HepG2 (cell line): ENCODE results near the gene BDKRB1.

Source experiments
- AGO2 ChIP-seq: fragments of 200-400 bp; formaldehyde crosslinking; optimal IDR thresholded peaks from 2 replicates; pipeline ENCODE3; 2017; ENCODE audit warnings: mild to moderate bottlenecking, low read depth, low read length, moderate library complexity
- ATF7-NPFF ChIP-seq: sonication (generic); formaldehyde crosslinking; IDR thresholded peaks from 2 replicates; pipeline ENCODE4 v1.8.1; 2023; ENCODE audit warnings: mild to moderate bottlenecking, low read depth, missing genetic modification reagents, moderate library complexity
- HMG20B ChIP-seq: conservative IDR thresholded peaks from 2 replicates; pipeline ENCODE4 v1.6.1; 2016; ENCODE audit warnings: missing genetic modification reagents, missing compliant biosample characterization
- KDM5A ChIP-seq: fragments of 200-600 bp; sonication (generic); IDR thresholded peaks from 2 replicates; pipeline ENCODE4 v1.7.0; 2018; ENCODE audit warnings: antibody characterized with exemption, mild to moderate bottlenecking, low read length, borderline replicate concordance
- KLF6 ChIP-seq: IDR thresholded peaks from 2 replicates; pipeline ENCODE4 v1.8.0; 2016; ENCODE audit warnings: missing biosample characterization, missing genetic modification reagents
- PHF20 ChIP-seq: sonication (generic); formaldehyde crosslinking; IDR thresholded peaks from 2 replicates; pipeline ENCODE4 v1.5.0; 2020; ENCODE audit warnings: mild to moderate bottlenecking, missing genetic modification reagents
- POLR2A ChIP-seq, 2 experiments: IDR thresholded peaks; 2 replicates each; pipeline ENCODE4 v1.6.1; 2011; ENCODE audit warnings: low read depth in 2 of 2, low read length in 2 of 2, mild to moderate bottlenecking in 1 of 2, moderate library complexity in 1 of 2; ENCODE audit not compliant: insufficient read depth in 1 of 2
- SIN3A ChIP-seq: IDR thresholded peaks from 2 replicates; pipeline ENCODE4 v1.6.1; 2011; ENCODE audit warnings: low read depth, mild to moderate bottlenecking, control low read depth, low read length, borderline replicate concordance
- ZNF124 ChIP-seq: sonication (generic); formaldehyde crosslinking; IDR thresholded peaks from 2 replicates; pipeline ENCODE4 v1.4.0; 2020; ENCODE audit warnings: missing genetic modification reagents
- ZNF678 ChIP-seq: sonication (generic); formaldehyde crosslinking; IDR thresholded peaks from 2 replicates; pipeline ENCODE4 v1.4.0; 2020; ENCODE audit warnings: mild to moderate bottlenecking, missing genetic modification reagents
- TF ChIP-seq, protein P1 (sequence below): sonication (generic); formaldehyde crosslinking; IDR thresholded peaks from 2 replicates; pipeline ENCODE4 v1.4.0; 2020; ENCODE audit warnings: low read depth, mild to moderate bottlenecking, missing genetic modification reagents
- TF ChIP-seq, protein P2 (sequence below): sonication (generic); formaldehyde crosslinking; IDR thresholded peaks from 2 replicates; pipeline ENCODE4 v1.5.0; 2020; ENCODE audit warnings: mild to moderate bottlenecking, missing genetic modification reagents, moderate library complexity
- TF ChIP-seq, protein P3 (sequence below): sonication (generic); formaldehyde crosslinking; IDR thresholded peaks from 2 replicates; pipeline ENCODE4 v1.4.0; 2020; ENCODE audit warnings: missing genetic modification reagents

DNA sequence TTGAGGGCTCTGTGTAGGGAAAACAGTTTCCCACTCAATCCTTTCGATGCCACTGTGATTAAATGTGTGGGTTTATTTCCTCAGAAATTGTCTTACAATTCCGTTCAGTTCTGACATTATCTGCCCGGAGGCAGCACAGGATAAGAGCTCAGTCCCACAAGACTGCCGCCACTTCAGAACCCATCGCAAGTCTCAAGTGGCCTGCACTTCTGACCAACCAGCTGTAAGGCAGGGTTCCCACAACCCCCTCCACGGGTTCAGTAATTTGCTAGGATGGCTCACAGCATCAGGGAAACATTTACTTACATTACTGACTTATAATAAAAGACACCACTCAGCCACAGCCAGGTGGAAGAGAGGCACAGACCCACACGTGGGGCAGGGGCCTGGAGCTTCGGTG, 34.2 kb upstream of the BDKRB1 start:
- TF ChIP-seq ZNF124 (no peak), ATF7-NPFF (CRISPR knock-in tag) (no peak), HMG20B (no peak), KLF6 (CRISPR knock-in tag) (no peak), KDM5A (no peak), ZNF678 (CRISPR knock-in tag) (no peak), POLR2A (IDR thresholded peaks at IDR 0.05; ENCODE audit: insufficient read depth in 1 of 2, low read depth in 2 of 2, low read length in 2 of 2) (no peak), SIN3A (no peak), PHF20 (CRISPR knock-in tag) (no peak), AGO2 (no peak)
- TF ChIP-seq, protein P1, sequence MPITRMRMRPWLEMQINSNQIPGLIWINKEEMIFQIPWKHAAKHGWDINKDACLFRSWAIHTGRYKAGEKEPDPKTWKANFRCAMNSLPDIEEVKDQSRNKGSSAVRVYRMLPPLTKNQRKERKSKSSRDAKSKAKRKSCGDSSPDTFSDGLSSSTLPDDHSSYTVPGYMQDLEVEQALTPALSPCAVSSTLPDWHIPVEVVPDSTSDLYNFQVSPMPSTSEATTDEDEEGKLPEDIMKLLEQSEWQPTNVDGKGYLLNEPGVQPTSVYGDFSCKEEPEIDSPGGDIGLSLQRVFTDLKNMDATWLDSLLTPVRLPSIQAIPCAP (CRISPR knock-in tag) = no peak
- TF ChIP-seq, protein P2, sequence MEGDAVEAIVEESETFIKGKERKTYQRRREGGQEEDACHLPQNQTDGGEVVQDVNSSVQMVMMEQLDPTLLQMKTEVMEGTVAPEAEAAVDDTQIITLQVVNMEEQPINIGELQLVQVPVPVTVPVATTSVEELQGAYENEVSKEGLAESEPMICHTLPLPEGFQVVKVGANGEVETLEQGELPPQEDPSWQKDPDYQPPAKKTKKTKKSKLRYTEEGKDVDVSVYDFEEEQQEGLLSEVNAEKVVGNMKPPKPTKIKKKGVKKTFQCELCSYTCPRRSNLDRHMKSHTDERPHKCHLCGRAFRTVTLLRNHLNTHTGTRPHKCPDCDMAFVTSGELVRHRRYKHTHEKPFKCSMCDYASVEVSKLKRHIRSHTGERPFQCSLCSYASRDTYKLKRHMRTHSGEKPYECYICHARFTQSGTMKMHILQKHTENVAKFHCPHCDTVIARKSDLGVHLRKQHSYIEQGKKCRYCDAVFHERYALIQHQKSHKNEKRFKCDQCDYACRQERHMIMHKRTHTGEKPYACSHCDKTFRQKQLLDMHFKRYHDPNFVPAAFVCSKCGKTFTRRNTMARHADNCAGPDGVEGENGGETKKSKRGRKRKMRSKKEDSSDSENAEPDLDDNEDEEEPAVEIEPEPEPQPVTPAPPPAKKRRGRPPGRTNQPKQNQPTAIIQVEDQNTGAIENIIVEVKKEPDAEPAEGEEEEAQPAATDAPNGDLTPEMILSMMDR (CRISPR knock-in tag) = no peak
- TF ChIP-seq, protein P3, sequence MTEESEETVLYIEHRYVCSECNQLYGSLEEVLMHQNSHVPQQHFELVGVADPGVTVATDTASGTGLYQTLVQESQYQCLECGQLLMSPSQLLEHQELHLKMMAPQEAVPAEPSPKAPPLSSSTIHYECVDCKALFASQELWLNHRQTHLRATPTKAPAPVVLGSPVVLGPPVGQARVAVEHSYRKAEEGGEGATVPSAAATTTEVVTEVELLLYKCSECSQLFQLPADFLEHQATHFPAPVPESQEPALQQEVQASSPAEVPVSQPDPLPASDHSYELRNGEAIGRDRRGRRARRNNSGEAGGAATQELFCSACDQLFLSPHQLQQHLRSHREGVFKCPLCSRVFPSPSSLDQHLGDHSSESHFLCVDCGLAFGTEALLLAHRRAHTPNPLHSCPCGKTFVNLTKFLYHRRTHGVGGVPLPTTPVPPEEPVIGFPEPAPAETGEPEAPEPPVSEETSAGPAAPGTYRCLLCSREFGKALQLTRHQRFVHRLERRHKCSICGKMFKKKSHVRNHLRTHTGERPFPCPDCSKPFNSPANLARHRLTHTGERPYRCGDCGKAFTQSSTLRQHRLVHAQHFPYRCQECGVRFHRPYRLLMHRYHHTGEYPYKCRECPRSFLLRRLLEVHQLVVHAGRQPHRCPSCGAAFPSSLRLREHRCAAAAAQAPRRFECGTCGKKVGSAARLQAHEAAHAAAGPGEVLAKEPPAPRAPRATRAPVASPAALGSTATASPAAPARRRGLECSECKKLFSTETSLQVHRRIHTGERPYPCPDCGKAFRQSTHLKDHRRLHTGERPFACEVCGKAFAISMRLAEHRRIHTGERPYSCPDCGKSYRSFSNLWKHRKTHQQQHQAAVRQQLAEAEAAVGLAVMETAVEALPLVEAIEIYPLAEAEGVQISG = no peak
